IPS-11a (cell line): ENCODE results near the gene CST6.

Source experiments
- H3K4me3 ChIP-seq: one replicate; pipeline ENCODE4 v1.5.1; 2013; ENCODE audit warnings: low read depth, low read length, control low read depth

Gene CST6

GRCh38 chr11:66045177-66045639 is 33.4 kb downstream of the CST6 start:
- no peak overlapping the region for H3K4me3 ChIP-seq

GRCh38 chr11:66046901-66047300 is 35.1 kb downstream of the CST6 start:
- no peak overlapping the region for H3K4me3 ChIP-seq

- H3K4me3 ChIP-seq: no peak overlapping the region
These were observed 35.9 kb downstream of the CST6 start for GRCh38 chr11:66047541-66048365.

GRCh38 chr11:66048547-66049323 is 36.9 kb downstream of the CST6 start, which contains the start of gene GAL3ST3:
GAL3ST3 (minus strand) TSS chr11:66049161; CDS start chr11:66045415, 3,746 bp downstream.
- peak within 1 kb of the TSS; percentile 53 for H3K4me3 ChIP-seq

DNA sequence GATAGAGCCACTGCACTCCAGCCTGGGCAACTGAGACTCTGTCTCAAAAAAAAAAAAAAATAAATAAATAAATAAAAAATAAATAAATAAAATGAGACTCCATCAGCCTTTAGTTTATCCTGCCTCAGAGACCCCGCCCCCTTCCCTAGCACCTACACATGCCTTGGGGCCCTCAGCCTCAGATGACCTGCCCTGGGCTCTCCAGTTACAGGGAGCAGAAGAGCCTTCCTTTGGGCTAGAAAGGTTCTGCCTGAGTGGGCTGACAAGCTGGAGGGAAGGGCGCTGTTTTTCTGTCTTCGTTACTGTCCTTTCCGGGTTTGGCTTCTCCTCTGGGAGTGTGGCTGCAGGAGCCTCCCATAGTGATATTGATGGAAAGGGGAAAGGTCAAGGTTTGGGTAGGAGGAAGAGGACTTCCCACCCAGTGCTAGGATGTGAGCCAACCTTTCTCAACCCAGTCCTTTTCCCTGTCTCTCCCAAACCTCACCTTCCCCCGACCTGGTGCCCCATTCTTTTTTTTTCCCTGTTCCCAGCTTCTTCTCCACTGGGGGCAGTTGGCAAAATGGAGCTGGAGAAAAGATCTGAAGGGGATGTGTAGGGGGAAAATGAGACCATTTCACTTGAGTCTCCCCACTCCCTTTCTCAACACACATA is 38.9 kb downstream of the CST6 start:
- no peak overlapping the region for H3K4me3 ChIP-seq

DNA sequence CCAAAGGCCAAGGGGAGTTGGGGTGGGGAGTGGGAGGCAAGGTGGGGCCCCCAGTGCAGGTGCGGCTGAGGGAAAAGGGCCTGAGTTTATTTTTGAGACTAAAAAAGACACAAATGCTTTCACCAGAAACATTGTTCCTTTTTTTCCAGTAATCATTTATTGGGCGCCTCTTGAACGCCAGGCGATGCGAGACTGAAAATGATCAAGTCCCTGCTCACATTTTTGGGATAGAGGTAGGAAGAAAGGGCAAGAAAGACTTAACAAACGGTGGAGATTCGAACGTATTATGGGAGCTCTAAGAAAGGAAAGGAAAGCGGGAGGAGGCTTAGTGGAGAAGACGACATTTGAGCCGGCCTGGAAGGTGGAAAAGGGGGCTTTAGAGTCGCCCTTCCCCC is 39.6 kb downstream of the CST6 start:
- H3K4me3 ChIP-seq: peak overlapping the region; percentile 54

GRCh38 chr11:66051766-66052663 is 40.2 kb downstream of the CST6 start, which contains the start of gene SF3B2:
SF3B2 (plus strand) TSS chr11:66052364; CDS start chr11:66052385, 21 bp downstream.
- H3K4me3 ChIP-seq: peak within 1 kb of the TSS; percentile 90

DNA sequence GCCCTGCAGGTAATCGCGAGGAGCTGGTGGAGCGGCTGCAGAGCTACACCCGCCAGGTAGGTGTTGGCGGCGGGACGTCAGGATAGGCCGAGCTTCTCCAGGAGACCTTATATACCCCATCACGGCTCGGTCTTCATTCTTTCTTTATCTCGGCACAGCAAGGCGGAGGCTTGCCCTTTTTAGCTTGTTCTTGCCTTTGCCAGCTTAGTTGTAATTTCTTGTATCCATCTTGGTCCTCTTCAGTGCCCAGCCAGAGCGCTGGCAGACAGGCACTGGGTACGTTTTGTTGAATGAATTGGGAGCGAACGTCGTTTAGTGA is 40.8 kb downstream of the CST6 start:
- H3K4me3 ChIP-seq: peak overlapping the region; percentile 90

GRCh38 chr11:66055021-66055420 is 43.2 kb downstream of the CST6 start:
- H3K4me3 ChIP-seq: no peak overlapping the region

- no peak overlapping the region for H3K4me3 ChIP-seq
These were observed 44.7 kb downstream of the CST6 start for GRCh38 chr11:66056501-66056900.

GRCh38 chr11:66059966-66060680 is 48.3 kb downstream of the CST6 start:
- no peak overlapping the region for H3K4me3 ChIP-seq

GRCh38 chr11:66061268-66061667 is 49.5 kb downstream of the CST6 start:
- H3K4me3 ChIP-seq: no peak overlapping the region

GRCh38 chr11:66062408-66062807 is 50.6 kb downstream of the CST6 start:
- H3K4me3 ChIP-seq: no peak overlapping the region
